Activated T-helper 1 cell treated with anti-CD3 and anti-CD28 coated beads, Interleukin-12 subunit alpha, Interleukin-12 subunit beta, Interleukin-2, Interleukin-4 antibody, amounts not matched to agents 30 ng/mL and 10 ng/mL and 1 ng/mL, durations not matched to agents 14 hours and 24 hours and 36 hours (primary cell): Measurements from ENCODE around the gene PITPNM1. TPM values are rescaled to one million over a fixed set of nuclear protein-coding genes. Genes with fewer than 3 reads are reported as not detected.

Source experiments
- DNase-seq: peaks from one replicate; pipeline ENCODE4 v3.0.0; 2021; ENCODE audit warnings: low spot score
- H3K27ac Mint-ChIP-seq: one replicate; pipeline ENCODE4 v1.8.0; 2021; ENCODE audit warnings: mild to moderate bottlenecking, mixed read lengths
- H3K27me3 Mint-ChIP-seq: one replicate; pipeline ENCODE4 v1.8.0; 2022; ENCODE audit warnings: mild to moderate bottlenecking, moderate library complexity, mixed read lengths; ENCODE audit not compliant: insufficient read depth
- H3K36me3 Mint-ChIP-seq: one replicate; pipeline ENCODE4 v1.8.0; 2021; ENCODE audit warnings: low read depth, mixed read lengths
- H3K4me1 Mint-ChIP-seq: one replicate; pipeline ENCODE4 v1.8.0; 2021; ENCODE audit warnings: low read depth, mixed read lengths
- H3K4me3 Mint-ChIP-seq: one replicate; pipeline ENCODE4 v1.8.0; 2021; ENCODE audit warnings: mild to moderate bottlenecking, moderate library complexity, mixed read lengths
- H3K9me3 Mint-ChIP-seq: one replicate; pipeline ENCODE4 v1.8.0; 2021; ENCODE audit warnings: mixed read lengths
- intact Hi-C: fragments of 100-400 bp; cut with micrococcal nuclease; formaldehyde crosslinking; loops from one replicate; pipeline ENCODE4 v1.15.1; 2024
- total RNA-seq: library from RNA; stranded (reverse); gene quantifications from 2 replicates; pipeline ENCODE4 v1.2.3, GENCODE V29; 2022

The PITPNM1 gene
- total RNA-seq, 1 donor from 2014 or later = 138 TPM

GRCh38 chr11:67496113-67496512 is 9.1 kb downstream of the PITPNM1 start:
- intact Hi-C loops = no loop called here
- Mint-ChIP-seq H3K27ac (no peak overlapping the region), H3K36me3 (peaks cover 33% of the 10 kb centered on the region), H3K27me3 (no peaks in the 10 kb centered on the region), H3K9me3 (no peaks in the 10 kb centered on the region), H3K4me1 (peaks cover 8% of the 10 kb centered on the region), H3K4me3 (no peak overlapping the region)
- DNase-seq = no peak

- peaks cover 1% of the 10 kb centered on the region for H3K4me1 Mint-ChIP-seq
- H3K27ac Mint-ChIP-seq = no peak overlapping the region
- no peaks in the 10 kb centered on the region for H3K9me3 Mint-ChIP-seq
- no peaks in the 10 kb centered on the region for H3K27me3 Mint-ChIP-seq
- no peak overlapping the region for H3K4me3 Mint-ChIP-seq
- intact Hi-C loops = no loop called here
- H3K36me3 Mint-ChIP-seq = peaks cover 30% of the 10 kb centered on the region
- DNase-seq = no peak
Measured at GRCh38 chr11:67495234-67496005, 9.7 kb downstream of the PITPNM1 start.

GRCh38 chr11:67494371-67495233 is 10.6 kb downstream of the PITPNM1 start:
- intact Hi-C loops = no loop called here
- no peak for DNase-seq
- H3K27me3 Mint-ChIP-seq = no peaks in the 10 kb centered on the region
- H3K27ac Mint-ChIP-seq = no peak overlapping the region
- peaks cover 4% of the 10 kb centered on the region for H3K4me1 Mint-ChIP-seq
- H3K4me3 Mint-ChIP-seq = no peak overlapping the region
- H3K36me3 Mint-ChIP-seq = peaks cover 31% of the 10 kb centered on the region
- H3K9me3 Mint-ChIP-seq = no peaks in the 10 kb centered on the region

GRCh38 chr11:67493548-67494370 is 11.4 kb downstream of the PITPNM1 start:
- intact Hi-C loops = no loop called here
- peaks cover 29% of the 10 kb centered on the region for H3K36me3 Mint-ChIP-seq

GRCh38 chr11:67492801-67493547 is 12.2 kb downstream of the PITPNM1 start:
- Mint-ChIP-seq H3K27me3 (no peaks in the 10 kb centered on the region), H3K27ac (no peak overlapping the region)

More at GRCh38 chr11:67493548-67494370, 11.4 kb downstream of the PITPNM1 start:
- Mint-ChIP-seq H3K27ac (no peak overlapping the region), H3K4me3 (no peak overlapping the region), H3K27me3 (no peaks in the 10 kb centered on the region), H3K4me1 (peaks cover 8% of the 10 kb centered on the region), H3K9me3 (no peaks in the 10 kb centered on the region)
- no peak for DNase-seq

GRCh38 chr11:67492069-67492727 is 13.0 kb downstream of the PITPNM1 start:
- Mint-ChIP-seq H3K36me3 (peaks cover 38% of the 10 kb centered on the region), H3K27ac (no peak overlapping the region), H3K4me3 (no peak overlapping the region), H3K27me3 (no peaks in the 10 kb centered on the region), H3K4me1 (peaks cover 24% of the 10 kb centered on the region), H3K9me3 (no peaks in the 10 kb centered on the region)
- no peak for DNase-seq
- intact Hi-C loops = no loop called here

More at GRCh38 chr11:67492801-67493547, 12.2 kb downstream of the PITPNM1 start:
- Mint-ChIP-seq H3K36me3 (peaks cover 32% of the 10 kb centered on the region), H3K9me3 (no peaks in the 10 kb centered on the region), H3K4me1 (peaks cover 16% of the 10 kb centered on the region), H3K4me3 (no peak overlapping the region)
- no peak for DNase-seq
- intact Hi-C loops = no loop called here

GRCh38 chr11:67491276-67492068 is 13.7 kb downstream of the PITPNM1 start:
- Mint-ChIP-seq H3K4me3 (no peak overlapping the region), H3K36me3 (peaks cover 40% of the 10 kb centered on the region), H3K4me1 (peaks cover 31% of the 10 kb centered on the region), H3K27ac (peak overlapping the region; percentile 72), H3K9me3 (no peaks in the 10 kb centered on the region), H3K27me3 (no peaks in the 10 kb centered on the region)
- DNase-seq = no peak
- intact Hi-C loops = no loop called here

GRCh38 chr11:67490727-67491065 is 14.5 kb downstream of the PITPNM1 start:
- no peaks in the 10 kb centered on the region for H3K27me3 Mint-ChIP-seq
- peak overlapping the region; percentile 72 for H3K27ac Mint-ChIP-seq
- H3K9me3 Mint-ChIP-seq = no peaks in the 10 kb centered on the region
- DNase-seq = no peak
- intact Hi-C loops = no loop called here
- H3K4me3 Mint-ChIP-seq = no peak overlapping the region
- H3K4me1 Mint-ChIP-seq = peaks cover 38% of the 10 kb centered on the region
- peaks cover 41% of the 10 kb centered on the region for H3K36me3 Mint-ChIP-seq

GRCh38 chr11:67489885-67490726 is 15.1 kb downstream of the PITPNM1 start:
- peaks cover 39% of the 10 kb centered on the region for H3K36me3 Mint-ChIP-seq
- H3K9me3 Mint-ChIP-seq = no peaks in the 10 kb centered on the region
- peaks cover 40% of the 10 kb centered on the region for H3K4me1 Mint-ChIP-seq
- H3K4me3 Mint-ChIP-seq = peak overlapping the region; percentile 37
- intact Hi-C loops = no loop called here
- H3K27me3 Mint-ChIP-seq = no peaks in the 10 kb centered on the region
- peak overlapping the region; percentile 84 for H3K27ac Mint-ChIP-seq
- DNase-seq = no peak

- no peak for DNase-seq
- peaks cover 44% of the 10 kb centered on the region for H3K36me3 Mint-ChIP-seq
- intact Hi-C loops = no loop called here
- H3K9me3 Mint-ChIP-seq = no peaks in the 10 kb centered on the region
- peak overlapping the region; percentile 37 for H3K4me3 Mint-ChIP-seq
- H3K27ac Mint-ChIP-seq = peak overlapping the region; percentile 100
- H3K4me1 Mint-ChIP-seq = peaks cover 48% of the 10 kb centered on the region
- H3K27me3 Mint-ChIP-seq = no peaks in the 10 kb centered on the region
Measured at GRCh38 chr11:67489203-67489884, 15.8 kb downstream of the PITPNM1 start.
